ENCODE measurements around the gene NCOA3.

NCOA3 gene

GRCh38 chr20:47699818-47700217, 198.1 kb downstream of the NCOA3 start:
- Histone ChIP-seq H3K27me3 (ENCODE audit: insufficient read depth, low read depth) (peaks cover 34% of the 10 kb centered on the region; the same call in 1 of the 2 replicates), H3K79me2 (ENCODE audit: insufficient read depth, low read depth) (no peaks in the 10 kb centered on the region), H3K4me3 (IDR thresholded peaks at IDR 0.05; ENCODE audit: insufficient read depth, low read depth, low read length) (no peak overlapping the region), H3K36me3 (ENCODE audit: insufficient read depth) (no peaks in the 10 kb centered on the region), H3K27ac (no peak overlapping the region), H4K20me1 (ENCODE audit: insufficient read depth) (no peaks in the 10 kb centered on the region), H3K4me2 (no peak overlapping the region), H3K4me1 (ENCODE audit: low read depth, poor library complexity, severe bottlenecking) (no peaks in the 10 kb centered on the region), H3K9ac (no peak overlapping the region), H2AFZ (ENCODE audit: low read depth) (no peak overlapping the region)
- TF ChIP-seq CTCF (conservative IDR thresholded peaks at IDR 0.05; ENCODE audit: low read depth, low read length): no peak

- Histone ChIP-seq H4K20me1 (ENCODE audit: insufficient read depth) (no peaks in the 10 kb centered on the region), H3K4me3 (IDR thresholded peaks at IDR 0.05; ENCODE audit: insufficient read depth, low read depth, low read length) (no peak overlapping the region), H3K9ac (no peak overlapping the region), H3K36me3 (ENCODE audit: insufficient read depth) (no peaks in the 10 kb centered on the region), H3K4me2 (no peak overlapping the region), H3K27me3 (ENCODE audit: insufficient read depth, low read depth) (peaks cover 38% of the 10 kb centered on the region; the same call in 1 of the 2 replicates), H3K27ac (no peak overlapping the region), H2AFZ (ENCODE audit: low read depth) (no peak overlapping the region), H3K4me1 (ENCODE audit: low read depth, poor library complexity, severe bottlenecking) (no peaks in the 10 kb centered on the region), H3K79me2 (ENCODE audit: insufficient read depth, low read depth) (no peaks in the 10 kb centered on the region)
- TF ChIP-seq CTCF (conservative IDR thresholded peaks at IDR 0.05; ENCODE audit: low read depth, low read length): no peak
Measured at GRCh38 chr20:47700327-47700726, 198.6 kb downstream of the NCOA3 start.

- Histone ChIP-seq H3K4me3 (IDR thresholded peaks at IDR 0.05; ENCODE audit: insufficient read depth, low read depth, low read length) (no peak overlapping the region), H3K27ac (no peak overlapping the region), H2AFZ (ENCODE audit: low read depth) (no peak overlapping the region), H3K4me2 (no peak overlapping the region), H3K9ac (no peak overlapping the region), H4K20me1 (ENCODE audit: insufficient read depth) (no peaks in the 10 kb centered on the region), H3K27me3 (ENCODE audit: insufficient read depth, low read depth) (peaks cover 48% of the 10 kb centered on the region; the same call in 1 of the 2 replicates), H3K79me2 (ENCODE audit: insufficient read depth, low read depth) (no peaks in the 10 kb centered on the region), H3K4me1 (ENCODE audit: low read depth, poor library complexity, severe bottlenecking) (no peaks in the 10 kb centered on the region), H3K36me3 (ENCODE audit: insufficient read depth) (no peaks in the 10 kb centered on the region)
- no peak for TF ChIP-seq CTCF (conservative IDR thresholded peaks at IDR 0.05; ENCODE audit: low read depth, low read length)
Measured at GRCh38 chr20:47701612-47702011, 199.9 kb downstream of the NCOA3 start.

GRCh38 chr20:47703748-47704147, 202.1 kb downstream of the NCOA3 start:
- H3K27ac ChIP-seq: no peak overlapping the region
- no peaks in the 10 kb centered on the region for H4K20me1 ChIP-seq (ENCODE audit: insufficient read depth)
- no peaks in the 10 kb centered on the region for H3K79me2 ChIP-seq (ENCODE audit: insufficient read depth, low read depth)
- H3K4me1 ChIP-seq (ENCODE audit: low read depth, poor library complexity, severe bottlenecking): no peaks in the 10 kb centered on the region
- no peak overlapping the region for H3K9ac ChIP-seq
- TF ChIP-seq CTCF (conservative IDR thresholded peaks at IDR 0.05; ENCODE audit: low read depth, low read length): no peak
- peaks cover 57% of the 10 kb centered on the region; the same call in 1 of the 2 replicates for H3K27me3 ChIP-seq (ENCODE audit: insufficient read depth, low read depth)
- H3K36me3 ChIP-seq (ENCODE audit: insufficient read depth): no peaks in the 10 kb centered on the region
- no peak overlapping the region for H3K4me2 ChIP-seq
- H2AFZ ChIP-seq (ENCODE audit: low read depth): no peak overlapping the region
- H3K4me3 ChIP-seq (IDR thresholded peaks at IDR 0.05; ENCODE audit: insufficient read depth, low read depth, low read length): no peak overlapping the region
